Stimulated activated CD4-positive, alpha-beta T cell treated with anti-CD3 and anti-CD28 coated beads, Interleukin-15, amount 100 ng/mL, for 1 hour (primary cell): ENCODE measurements around the gene GRPEL1.

ENCODE experiments used
- DNase-seq, 2 donors: peaks; one replicate each; pipeline ENCODE4 v3.0.0-alpha.2; 2020; ENCODE audit warnings: low read depth in 1 of 2, low spot score in 1 of 2

GRPEL1 gene

GRCh38 chr4:7025040-7025602 is 42.7 kb downstream of the GRPEL1 start:
- DNase-seq = no peak

- DNase-seq = no peak
Observed at GRCh38 chr4:7024336-7024890, 43.5 kb downstream of the GRPEL1 start.

- DNase-seq = no peak
Observed at GRCh38 chr4:7023901-7024300, 44.0 kb downstream of the GRPEL1 start.

GRCh38 chr4:7023486-7023885 is 44.4 kb downstream of the GRPEL1 start:
- no peak for DNase-seq

GRCh38 chr4:7021930-7022664 is 45.8 kb downstream of the GRPEL1 start:
- DNase-seq = no peak

GRCh38 chr4:7021355-7021754 is 46.5 kb downstream of the GRPEL1 start:
- DNase-seq = no peak

- DNase-seq = no peak
Observed at GRCh38 chr4:7020856-7021255, 47.0 kb downstream of the GRPEL1 start.

- no peak for DNase-seq
Observed at GRCh38 chr4:7020290-7020689, 47.6 kb downstream of the GRPEL1 start.

GRCh38 chr4:7019367-7019766 is 48.5 kb downstream of the GRPEL1 start:
- DNase-seq = no peak

GRCh38 chr4:7018281-7018680 is 49.6 kb downstream of the GRPEL1 start:
- no peak for DNase-seq

- no peak for DNase-seq
Observed at GRCh38 chr4:7017446-7018048, 50.3 kb downstream of the GRPEL1 start.

GRCh38 chr4:7016512-7016911 is 51.4 kb downstream of the GRPEL1 start:
- DNase-seq = no peak

GRCh38 chr4:7016086-7016485 is 51.8 kb downstream of the GRPEL1 start:
- DNase-seq = no peak

GRCh38 chr4:7015383-7016035 is 52.4 kb downstream of the GRPEL1 start:
- DNase-seq = no peak

GRCh38 chr4:7014815-7015214 is 53.0 kb downstream of the GRPEL1 start:
- no peak for DNase-seq

GRCh38 chr4:7013175-7013574 is 54.7 kb downstream of the GRPEL1 start:
- no peak for DNase-seq

GRCh38 chr4:7009564-7009963 is 58.3 kb downstream of the GRPEL1 start:
- no peak for DNase-seq
